ENCODE data around the gene OGN.

The OGN gene

DNA sequence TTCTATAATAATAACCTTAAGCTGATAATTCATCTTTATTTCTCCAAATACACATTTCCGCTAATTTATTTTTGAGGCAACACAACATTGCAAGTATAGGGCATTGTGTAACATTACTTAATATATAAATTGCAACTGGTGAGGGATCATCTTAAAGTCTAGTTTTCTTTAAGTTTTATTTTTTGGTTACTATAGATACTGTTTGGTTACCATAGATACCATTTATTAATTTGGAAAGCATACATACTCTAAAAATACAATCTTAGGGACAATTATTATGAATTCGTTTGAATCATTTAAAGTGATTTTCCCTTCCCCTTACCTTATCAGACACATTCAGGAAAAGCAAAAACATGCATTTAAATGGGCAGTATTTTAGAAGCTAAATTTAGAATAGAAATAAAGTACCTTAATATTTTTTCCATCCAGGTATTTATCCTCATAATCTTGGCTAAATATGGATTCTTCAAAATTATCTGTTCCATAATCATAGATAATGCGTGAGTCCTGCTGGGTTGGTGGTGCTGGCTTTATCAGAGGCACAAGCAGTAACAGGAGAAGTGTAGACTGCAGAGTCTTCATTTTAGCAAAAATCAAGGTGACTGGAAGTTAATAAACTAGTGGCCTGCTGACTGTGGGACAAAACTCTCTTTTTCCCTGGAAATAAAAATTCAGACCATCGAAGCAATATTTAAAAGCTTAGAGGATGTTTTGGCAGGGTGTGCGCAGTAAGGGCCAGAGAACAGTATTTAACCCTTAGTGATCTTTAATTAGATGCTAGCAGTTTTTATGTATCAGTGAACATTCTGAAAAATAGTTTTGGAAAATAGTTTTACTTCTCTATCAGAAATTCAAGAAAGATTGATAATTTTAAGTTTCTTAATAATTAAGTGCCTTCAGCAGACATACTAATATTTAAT, 1.3 kb downstream of the OGN start:
- no peak for DNase-seq

DNA sequence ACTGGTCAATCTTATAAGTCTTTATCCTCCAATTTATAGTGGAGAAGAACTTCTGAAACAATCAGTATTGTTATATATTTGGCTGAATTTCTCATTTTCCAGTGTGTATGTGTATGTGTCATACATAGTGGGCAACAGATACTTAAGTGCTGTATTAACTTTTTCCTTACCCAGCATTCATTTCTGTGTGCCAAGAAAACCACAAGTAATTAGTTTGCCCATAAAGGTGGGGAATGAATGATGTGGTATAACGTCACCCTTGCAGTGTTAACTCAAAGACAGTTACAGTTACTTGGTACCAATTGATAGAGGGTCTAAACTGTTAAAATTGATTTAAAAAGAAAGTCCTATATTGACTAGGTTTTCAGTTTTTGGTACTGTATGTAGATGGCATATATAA, 2.0 kb downstream of the OGN start:
- DNase-seq: no peak

DNA sequence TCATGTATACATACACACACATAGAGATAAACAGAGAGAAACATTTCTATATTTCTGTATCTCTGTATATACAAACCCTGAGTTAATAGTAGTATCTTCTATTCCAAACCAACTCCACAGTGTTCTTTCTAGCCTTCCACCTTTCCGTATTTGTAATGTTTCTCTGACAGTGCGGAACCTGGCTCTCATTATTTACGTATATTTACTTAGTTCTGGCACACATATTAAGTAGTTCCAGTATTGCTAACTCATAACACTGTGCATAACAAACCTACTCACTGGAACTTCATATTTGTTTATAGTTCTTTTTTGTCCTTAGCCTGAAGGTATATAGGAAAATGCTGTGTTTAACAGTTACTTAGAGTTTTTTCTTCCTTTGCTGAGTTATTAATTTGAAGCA, 6.5 kb downstream of the OGN start:
- DNase-seq: no peak

DNA sequence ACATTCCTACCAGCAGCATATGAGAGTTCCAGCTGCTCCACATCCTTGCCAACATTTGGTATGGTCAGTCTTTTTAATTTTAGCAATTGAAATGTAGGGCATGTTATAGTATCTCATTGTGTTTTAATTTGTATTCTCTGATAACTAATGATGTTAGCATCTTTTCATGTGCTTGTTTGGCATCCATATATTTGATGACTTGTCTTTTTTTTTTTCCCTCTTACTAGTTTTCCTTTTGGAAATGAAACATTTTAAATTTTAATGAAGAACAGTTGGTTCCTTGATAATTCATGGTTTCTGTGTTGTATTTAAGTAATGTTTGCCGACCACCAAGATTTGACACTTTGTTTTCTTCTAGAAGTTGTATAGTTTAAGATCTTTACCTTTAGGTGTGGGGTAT, 8.8 kb downstream of the OGN start:
- DNase-seq: no peak

DNA sequence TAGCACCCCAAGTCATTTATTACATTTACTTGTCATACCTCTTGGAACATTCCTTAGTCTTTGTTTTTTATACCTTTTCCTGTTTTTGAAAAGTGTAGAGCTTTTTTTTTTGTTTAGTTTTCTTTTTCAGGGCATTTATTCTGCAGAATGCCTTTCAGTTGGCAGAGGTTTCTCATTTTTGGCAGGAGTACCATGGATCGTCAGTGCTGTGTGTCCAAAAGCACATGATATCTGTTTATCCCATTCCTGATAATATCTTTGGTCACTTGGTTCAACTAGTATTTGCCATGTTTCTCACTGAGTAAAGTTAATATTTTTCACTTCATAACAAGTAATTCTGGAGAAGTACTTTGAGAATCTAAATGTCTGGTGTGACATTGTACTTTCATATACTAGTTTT, 10.7 kb downstream of the OGN start:
- no peak for DNase-seq

DNA sequence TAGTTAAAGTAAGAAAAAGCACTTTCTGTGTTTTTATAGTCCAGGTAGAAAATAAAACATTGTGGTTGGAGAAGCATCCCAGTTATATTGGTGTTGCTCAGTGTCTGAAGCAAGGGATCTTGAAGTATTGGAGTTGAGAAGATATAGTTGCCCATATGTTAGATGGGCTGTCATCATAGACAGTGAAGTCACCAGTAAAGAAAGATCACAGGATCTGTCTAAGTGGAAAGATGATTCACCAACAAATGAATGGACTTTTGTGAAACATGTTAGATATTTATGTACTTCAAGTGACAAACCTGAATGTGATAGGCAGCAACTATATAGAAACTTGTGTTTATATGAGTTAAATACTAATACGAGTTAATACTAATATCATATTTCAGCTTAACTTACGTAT, 11.7 kb downstream of the OGN start:
- DNase-seq: no peak

DNA sequence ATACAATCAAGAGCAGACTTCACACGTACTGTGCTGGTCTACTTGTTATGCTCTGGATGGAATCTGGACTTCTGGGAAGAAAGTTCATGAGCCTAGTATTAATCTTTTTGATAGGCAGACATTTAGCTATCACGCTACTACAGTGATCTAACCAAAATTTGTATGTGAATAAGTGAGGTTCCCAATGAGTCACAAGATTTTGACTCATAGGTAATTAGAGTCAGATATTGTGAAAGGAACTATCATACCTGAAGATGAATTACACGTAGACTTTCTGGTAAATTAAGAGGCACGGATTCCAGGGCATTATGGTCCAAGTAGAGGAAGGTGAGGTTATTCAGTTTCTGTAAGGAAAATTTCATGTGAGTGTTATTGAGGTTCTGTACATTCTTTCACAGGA, 18.4 kb downstream of the OGN start:
- no peak for DNase-seq

DNA sequence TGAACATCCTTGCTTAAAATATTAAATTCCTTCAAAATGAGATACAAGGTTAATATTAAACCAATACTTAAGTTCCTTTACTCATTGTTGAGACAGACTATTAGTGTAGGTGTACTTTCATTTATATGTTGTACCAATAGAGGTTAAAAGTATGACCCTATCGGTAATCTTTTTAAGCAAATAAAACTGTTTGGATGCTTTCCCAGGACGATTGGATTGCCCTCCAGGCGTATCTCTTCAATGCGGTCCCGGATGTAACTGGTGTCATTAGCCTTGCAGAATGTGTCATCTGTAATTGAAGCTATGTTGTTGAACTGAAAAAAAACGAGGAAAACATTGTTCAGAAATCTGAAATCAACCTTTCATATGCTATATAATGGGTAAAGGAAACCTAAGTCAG, 18.9 kb downstream of the OGN start:
- no peak for DNase-seq

DNA sequence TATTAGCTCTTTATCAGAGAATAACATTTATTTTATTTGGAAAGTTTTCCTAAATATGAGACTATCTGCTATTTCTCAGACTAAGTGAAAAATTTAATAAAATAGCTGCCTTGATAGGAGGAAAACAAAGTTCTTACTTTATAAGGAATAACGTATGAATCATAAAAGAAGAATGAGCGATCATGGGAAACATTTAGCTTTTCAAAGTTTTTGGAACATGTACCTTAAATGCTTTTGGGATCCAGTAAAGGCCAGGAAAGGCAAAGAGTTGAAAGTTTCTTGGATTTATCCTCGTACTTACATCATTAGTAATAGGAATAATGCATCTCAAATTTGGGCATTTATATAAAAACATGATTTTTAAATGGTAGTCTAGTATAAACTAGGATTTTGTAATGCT, 19.4 kb downstream of the OGN start:
- DNase-seq: no peak

DNA sequence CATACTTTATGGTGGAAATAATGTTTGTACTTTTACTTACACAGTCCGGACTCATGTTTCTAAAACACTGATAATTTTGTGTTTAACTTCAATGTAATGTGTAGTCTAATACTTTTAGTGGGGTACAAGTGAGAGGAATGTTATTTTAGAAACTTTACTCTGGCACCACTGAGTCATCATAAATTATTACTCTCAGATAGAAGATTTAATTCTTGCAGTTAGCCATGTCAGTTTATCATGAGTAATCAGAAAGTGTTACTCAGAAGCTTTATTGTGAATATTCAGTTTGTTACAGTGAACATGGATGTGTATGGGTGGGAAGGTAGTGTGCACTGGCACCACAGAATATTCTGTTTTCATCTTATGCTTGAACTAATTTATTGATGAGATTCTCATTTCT, 20.0 kb downstream of the OGN start:
- DNase-seq: no peak

DNA sequence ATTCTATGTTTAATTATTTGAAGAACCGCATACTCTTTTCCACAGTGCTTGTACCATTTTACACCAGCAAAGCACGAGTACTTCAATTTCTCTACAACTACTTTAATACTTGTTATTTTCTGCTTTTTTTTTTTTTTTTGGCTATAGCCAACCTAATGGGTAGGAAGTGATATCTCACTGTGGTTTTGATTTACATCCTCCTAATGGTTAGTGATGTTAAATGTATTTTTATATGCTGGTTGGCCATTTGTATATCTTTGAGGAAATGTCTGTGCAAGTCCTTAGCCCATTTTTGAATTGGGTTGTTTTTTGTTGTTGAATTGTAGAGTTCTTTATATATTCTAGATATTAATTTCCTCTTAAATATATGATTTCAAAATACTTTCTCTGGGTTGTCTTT, 22.6 kb downstream of the OGN start:
- DNase-seq: no peak

DNA sequence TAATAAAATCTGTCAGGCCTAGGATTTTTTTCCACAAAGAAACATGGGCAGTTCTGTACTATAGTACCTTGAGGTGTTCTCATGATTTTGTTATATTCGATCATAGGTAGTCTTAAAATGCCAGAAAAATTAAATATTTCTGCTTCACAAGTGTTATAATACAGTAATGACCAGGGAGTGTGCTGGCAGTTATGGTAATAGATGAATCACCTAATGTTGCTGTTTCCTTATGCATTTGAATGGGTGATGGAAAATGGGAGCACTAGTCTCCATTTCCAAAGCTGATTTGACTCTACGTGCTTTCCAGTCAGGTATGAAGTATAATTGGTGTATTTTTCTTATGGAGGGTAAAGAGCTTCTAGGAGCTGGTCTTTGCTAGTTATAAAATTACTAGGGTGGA, 23.8 kb downstream of the OGN start:
- DNase-seq: no peak

DNA sequence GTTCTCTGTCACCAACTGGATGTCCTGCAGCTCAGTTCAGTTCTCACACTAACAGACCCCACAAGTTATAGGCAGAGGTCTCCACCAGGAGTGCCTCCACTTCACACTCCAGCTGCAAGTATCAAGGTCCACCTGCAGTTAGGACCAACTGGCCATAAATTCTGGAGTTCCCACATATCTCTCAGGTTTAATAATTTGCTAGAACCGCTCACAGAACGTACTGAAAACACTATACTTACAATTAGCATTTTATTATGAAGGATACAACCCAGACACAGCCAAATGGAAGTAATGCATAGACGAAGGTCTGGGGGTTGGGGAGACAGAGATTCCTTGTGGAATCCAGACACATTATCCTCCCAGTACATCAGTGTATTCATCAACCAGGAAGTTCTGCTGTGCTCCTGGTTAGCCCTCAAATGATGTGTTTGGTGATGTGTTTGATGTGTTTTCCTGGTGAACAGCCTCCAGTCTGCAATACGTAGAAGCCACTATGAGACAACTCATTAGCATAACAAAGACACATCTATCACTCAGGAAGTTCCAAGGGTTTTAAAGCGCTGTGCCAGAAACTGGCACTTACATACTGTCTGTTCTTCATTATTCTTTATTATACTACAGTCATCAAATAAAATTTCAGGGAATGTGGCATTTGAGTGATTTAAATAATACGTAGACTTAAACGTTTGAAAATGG, 25.4 kb downstream of the OGN start:
- DNase-seq: no peak

DNA sequence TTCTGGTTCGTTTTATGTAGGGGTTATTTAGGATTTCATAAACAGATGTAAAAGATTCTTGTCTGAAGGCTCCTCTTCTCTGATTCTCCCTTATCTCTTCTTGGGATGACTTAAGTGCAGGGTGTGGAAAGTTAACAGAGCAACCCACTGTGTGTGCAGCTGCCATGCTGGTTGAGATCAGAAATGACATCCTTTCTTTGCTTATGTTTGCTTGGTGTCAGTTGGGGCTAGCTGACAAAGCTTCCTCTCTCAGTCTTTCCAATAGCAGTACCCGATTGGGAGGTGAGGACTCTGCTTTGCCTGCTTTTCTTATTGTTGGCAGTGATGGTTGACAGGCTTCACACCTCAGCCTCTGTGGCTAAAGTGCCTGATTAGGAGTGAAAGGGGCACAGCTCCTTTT, 26.5 kb downstream of the OGN start:
- DNase-seq: no peak

DNA sequence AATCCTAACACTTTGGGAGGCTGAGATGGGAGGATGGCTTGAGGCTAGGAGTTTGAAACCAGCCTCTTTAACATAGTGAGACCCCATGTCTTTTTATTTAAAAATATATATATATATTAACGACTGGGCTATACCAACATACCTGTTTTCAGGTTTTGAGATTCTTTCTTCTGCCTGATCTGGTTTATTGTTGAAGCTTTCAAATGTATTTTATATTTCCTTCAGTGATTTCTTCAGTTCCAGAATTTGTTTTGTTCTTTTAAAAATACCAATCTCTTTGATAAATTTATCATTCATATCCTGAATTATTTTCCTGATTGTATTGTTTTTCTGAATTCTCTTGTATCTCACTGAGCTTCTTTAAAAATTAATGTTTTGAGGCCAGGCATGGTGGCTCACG, 31.2 kb downstream of the OGN start:
- DNase-seq: no peak

DNA sequence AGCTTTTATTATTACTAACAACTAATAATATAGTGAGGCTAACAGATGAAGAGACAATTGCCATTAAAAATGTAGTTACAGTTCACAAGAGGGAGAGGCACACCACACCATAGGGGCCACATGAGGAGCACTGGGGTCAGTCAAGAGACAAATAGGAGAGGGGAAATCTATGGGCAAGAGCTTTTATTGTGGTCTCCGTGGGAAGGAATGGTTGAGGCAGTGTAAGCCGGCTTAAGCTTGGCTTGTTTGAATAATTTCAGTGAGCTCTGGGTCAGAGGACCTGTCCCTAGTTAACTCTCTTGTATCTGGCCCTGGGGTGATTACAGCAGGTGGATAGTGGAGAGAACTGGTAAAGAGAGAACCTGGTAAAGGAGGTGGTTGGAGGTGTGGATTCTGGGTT, 35.3 kb downstream of the OGN start:
- DNase-seq: no peak

DNA sequence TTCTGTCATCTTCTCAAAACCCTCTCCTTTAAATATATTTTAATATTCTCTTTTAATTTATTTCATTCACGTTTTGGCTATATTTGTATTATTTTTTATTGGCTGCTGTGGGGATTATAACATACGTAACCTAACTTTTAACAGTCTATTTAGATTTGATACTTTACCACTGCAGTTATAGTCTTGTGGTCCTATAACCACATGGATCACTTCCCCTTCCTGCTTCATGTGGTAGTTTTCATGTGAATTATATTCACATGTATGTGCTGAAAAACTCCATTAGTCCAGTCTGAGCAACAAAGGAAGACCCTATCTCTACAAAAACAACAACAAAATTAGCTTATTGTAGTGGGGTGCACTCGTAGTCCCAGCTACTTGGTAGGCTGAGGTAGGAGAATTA, 44.3 kb downstream of the OGN start:
- DNase-seq: no peak

DNA sequence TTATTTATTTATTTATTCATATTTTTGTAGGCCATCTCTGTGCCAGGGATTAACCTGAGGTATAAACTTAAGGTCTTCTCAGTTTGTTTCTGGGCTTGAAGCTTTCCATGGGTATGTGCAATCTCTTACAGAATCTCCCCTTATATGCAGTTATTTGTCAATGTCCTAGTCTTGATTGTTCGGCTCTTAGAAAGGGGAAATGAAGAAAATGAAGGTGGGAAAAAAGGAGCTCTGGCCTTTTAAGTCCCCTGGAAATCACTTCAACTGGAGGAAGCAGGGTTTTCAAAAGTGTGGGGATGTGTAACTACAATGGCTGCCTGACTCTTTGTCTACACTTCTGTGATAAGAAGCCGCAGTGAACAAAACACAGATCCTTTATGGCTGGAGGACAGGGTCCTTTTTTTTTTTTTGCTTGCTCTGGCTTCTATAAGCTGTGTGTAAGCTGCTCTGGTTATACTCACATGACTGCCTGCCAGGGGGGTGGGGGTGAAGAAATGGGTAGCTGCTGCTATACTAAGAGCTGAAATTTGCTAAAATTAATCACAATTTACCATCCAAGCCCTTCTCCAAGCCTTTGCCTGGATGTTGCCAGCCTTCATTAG, 44.9 kb downstream of the OGN start:
- no peak for DNase-seq

DNA sequence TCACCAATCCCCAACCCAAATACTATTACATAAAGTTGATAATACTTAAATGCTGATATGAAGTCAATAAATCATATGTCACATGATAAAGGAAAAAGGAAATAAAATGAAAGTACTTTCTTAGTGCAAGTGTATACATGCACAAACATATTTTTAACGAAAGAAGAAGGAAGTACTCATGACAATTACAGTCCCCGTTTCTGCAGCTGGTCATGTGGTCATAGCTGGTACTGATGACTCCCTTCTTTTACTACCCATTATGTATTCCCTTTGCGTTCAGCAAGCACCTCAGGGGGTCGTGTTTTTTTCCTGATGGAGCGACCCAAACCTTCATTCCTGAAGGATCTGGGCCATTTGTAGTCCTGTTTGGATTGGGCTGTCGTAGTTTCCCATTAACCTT, 51.3 kb downstream of the OGN start:
- DNase-seq: no peak

DNA sequence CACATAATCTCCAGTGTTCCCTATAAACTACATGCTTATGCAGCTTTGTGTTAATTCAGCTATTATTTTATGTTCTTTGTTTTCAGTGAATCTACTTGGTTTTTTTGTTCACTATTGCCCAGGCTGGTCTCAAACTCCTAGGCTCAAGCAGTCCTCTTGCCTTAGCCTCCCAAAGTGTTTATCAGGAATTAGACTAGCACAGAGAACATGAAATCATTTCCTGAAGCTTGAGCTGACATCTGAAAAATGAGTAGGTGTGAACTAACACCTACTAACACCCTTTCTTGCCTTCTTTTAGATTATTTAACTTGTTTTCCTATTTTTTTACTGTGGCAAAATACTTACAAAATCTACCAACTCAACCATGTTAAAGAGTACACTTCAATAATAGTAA, 53.6 kb downstream of the OGN start:
- no peak for DNase-seq

DNA sequence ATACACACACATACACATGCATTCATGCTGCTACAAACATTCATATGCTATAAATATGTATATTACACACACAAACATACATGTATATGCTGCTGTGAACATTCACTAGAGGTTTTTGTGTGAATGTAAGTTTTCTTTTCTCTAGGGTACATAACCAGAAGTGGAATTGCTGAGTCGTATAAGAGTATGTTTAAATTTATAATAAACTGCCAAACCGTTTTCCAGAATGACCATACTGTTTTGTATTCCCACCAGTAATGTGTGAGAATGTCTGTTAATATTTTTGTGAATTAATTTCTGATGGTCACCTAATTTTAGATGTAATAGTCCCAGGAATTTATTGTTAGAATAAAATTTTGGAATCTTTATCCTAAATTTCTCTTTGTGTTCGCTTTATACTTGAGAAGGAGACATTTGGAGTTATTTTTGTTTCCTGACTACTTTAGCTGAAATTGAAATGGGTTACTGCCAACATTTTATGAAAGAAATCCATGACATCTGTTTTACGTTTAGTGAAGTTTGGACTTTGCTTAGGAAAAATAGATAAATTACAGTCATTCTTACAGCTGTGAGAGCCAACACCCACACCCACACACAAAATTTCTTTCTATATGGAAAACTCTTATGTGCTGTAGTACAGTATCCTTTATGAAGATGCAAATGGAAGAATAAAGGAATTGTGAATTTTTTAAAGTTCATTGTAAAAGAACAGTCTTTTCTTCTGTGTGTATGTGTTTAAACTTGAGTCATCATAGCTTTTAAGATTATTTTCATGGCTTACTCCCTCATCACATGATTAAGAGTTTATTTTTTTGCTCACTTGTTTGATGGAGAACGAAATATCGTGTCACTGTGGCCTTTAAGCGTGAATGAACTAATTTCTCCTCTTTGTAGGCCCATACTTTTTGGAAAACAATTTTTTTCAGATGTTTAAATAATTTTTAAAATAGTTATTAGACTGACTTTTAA, 54.3 kb downstream of the OGN start:
- DNase-seq: no peak

DNA sequence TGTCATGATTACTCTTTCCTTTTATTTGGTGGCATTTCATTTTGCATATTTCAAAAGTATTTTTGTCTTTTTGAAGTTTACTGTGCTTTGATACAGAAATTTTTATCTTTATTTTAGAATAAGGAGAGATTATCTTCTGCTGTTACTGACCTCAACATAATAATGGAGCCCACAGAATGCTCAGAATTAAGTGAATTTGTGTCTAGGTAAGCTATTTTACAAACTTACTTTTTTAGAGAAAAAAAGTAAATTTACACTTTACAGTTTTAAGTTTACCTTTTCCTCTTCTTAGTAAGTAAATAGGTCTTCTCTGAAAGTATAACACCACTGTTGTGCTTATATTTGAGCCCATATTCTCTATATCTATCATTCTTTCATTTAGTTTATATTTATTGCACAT, 58.8 kb downstream of the OGN start:
- DNase-seq: no peak

Data from cortex of kidney (tissue), 1 donor.